Measurements from ENCODE around the gene PKP4. TPM values are rescaled to one million over a fixed set of nuclear protein-coding genes. Genes with fewer than 3 reads are reported as not detected.

The PKP4 gene
- total RNA-seq, 2 experiments from 2014 or later = 68.7 to 73.2 TPM

DNA sequence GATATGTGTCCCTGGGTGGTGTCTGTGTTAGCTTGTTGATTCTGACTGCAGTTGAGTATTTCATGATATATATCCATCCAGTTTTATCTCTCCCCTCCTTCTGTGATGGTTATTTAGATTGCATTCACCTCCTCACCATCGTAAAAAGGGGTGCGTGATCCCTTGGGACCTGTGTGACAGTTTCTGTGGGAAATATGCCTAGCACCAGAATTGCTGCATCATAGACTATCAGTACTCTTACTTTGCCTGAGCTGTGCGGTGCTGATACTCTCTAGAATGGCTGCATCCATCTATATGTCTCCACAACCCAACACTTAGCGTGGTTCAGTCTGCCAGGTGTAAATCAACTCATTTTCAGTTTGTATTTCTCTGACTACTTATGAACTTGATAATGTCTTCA is 34.3 kb downstream of the PKP4 start:
- TF ChIP-seq EZH2phosphoT487 (IDR thresholded peaks at IDR 0.05; ENCODE audit: borderline replicate concordance, low read depth, low read length) = no peak
- H3K79me2 ChIP-seq (ENCODE audit: insufficient read depth, low read depth, low read length) = peaks cover 7% of the 10 kb centered on the region
- POLR2A ChIA-PET = interaction anchor here (1.1 to 4.0 kb wide), 4 partner anchors 9 to 49 kb away, joined by 4 to 21 read pairs (median 5); no protein-coding TSS in a partner anchor
- no peak for DNase-seq (ENCODE audit: low spot score)
- no peak overlapping the region for H3K4me3 ChIP-seq (ENCODE audit: low read depth, low read length, poor library complexity, severe bottlenecking)
- no peaks in the 10 kb centered on the region for H3K9me2 ChIP-seq (ENCODE audit: insufficient read depth, low read length)
- H4K20me1 ChIP-seq (ENCODE audit: insufficient read depth, low read length) = peaks cover 6% of the 10 kb centered on the region; the same call in 1 of the 2 replicates
- CTCF ChIA-PET (ENCODE audit: unreplicated experiment) = no interaction called here
- no peaks in the 10 kb centered on the region for H3K9me3 ChIP-seq (ENCODE audit: low read length)
- no TSS peak for BruUV-seq (replicated peaks)
- peaks cover 18% of the 10 kb centered on the region for H3K4me1 ChIP-seq (ENCODE audit: insufficient read depth, low read length, poor library complexity, severe bottlenecking)
- H3K36me3 ChIP-seq (ENCODE audit: insufficient read depth, low read length) = no peaks in the 10 kb centered on the region
- intact Hi-C loops (cut with micrococcal nuclease; ENCODE audit: unreplicated experiment) = no loop called here
- H3K27ac ChIP-seq (ENCODE audit: low read depth, low read length, poor library complexity, severe bottlenecking) = no peak overlapping the region
- no peak overlapping the region for H2AFZ ChIP-seq (ENCODE audit: low read length)
- no peak overlapping the region for H3K4me2 ChIP-seq (ENCODE audit: low read length)

DNA sequence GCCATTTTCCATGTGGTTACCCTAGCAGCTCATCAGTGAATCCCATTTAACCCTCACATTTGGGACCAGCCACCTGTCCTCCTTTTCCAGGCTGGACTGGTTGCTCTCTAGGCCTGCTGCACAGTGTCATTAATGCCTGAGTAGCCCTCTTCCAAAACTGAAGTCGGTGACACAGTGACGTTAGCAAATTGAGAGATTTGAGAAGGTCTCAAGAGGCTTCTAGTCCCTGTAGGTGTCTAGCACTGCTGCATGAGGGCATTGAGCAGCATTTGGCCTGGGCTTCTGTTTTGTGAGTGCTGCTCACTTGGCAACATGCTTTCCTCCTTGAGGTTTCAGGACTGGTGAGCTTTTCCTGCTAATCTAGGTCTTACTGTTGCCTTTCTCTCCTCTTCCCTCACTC is 36.7 kb downstream of the PKP4 start:
- TF ChIP-seq EZH2phosphoT487 (IDR thresholded peaks at IDR 0.05; ENCODE audit: borderline replicate concordance, low read depth, low read length) (no peak), CTCF (conservative IDR thresholded peaks at IDR 0.05; ENCODE audit: low read length) (no peak)
- no peaks in the 10 kb centered on the region for H3K9me2 ChIP-seq (ENCODE audit: insufficient read depth, low read length)
- H3K4me2 ChIP-seq (ENCODE audit: low read length) = no peak overlapping the region
- intact Hi-C loops (cut with micrococcal nuclease; ENCODE audit: unreplicated experiment) = no loop called here
- no peak overlapping the region for H2AFZ ChIP-seq (ENCODE audit: low read length)
- BruUV-seq (replicated peaks) = no TSS peak
- H3K4me1 ChIP-seq (ENCODE audit: insufficient read depth, low read length, poor library complexity, severe bottlenecking) = peaks cover 13% of the 10 kb centered on the region
- ChIA-PET POLR2A (interaction anchor here (1.0 kb wide), 1 partner anchor 25 kb away, joined by 5 read pairs; no protein-coding TSS in a partner anchor), CTCF (ENCODE audit: unreplicated experiment) (no interaction called here)
- H3K27ac ChIP-seq (ENCODE audit: low read depth, low read length, poor library complexity, severe bottlenecking) = no peak overlapping the region
- H3K9me3 ChIP-seq (ENCODE audit: low read length) = no peaks in the 10 kb centered on the region
- H3K79me2 ChIP-seq (ENCODE audit: insufficient read depth, low read depth, low read length) = peaks cover 7% of the 10 kb centered on the region
- H3K36me3 ChIP-seq (ENCODE audit: insufficient read depth, low read length) = no peaks in the 10 kb centered on the region
- no peak for DNase-seq (ENCODE audit: low spot score)
- H4K20me1 ChIP-seq (ENCODE audit: insufficient read depth, low read length) = peaks cover 6% of the 10 kb centered on the region; the same call in 1 of the 2 replicates
- H3K4me3 ChIP-seq (ENCODE audit: low read depth, low read length, poor library complexity, severe bottlenecking) = no peak overlapping the region

GRCh38 chr2:158495175-158495574 is 38.4 kb downstream of the PKP4 start:
- Histone ChIP-seq H3K9me2 (ENCODE audit: insufficient read depth, low read length) (no peaks in the 10 kb centered on the region), H3K36me3 (ENCODE audit: insufficient read depth, low read length) (no peaks in the 10 kb centered on the region), H3K4me1 (ENCODE audit: insufficient read depth, low read length, poor library complexity, severe bottlenecking) (no peaks in the 10 kb centered on the region), H3K79me2 (ENCODE audit: insufficient read depth, low read depth, low read length) (peaks cover 3% of the 10 kb centered on the region), H3K4me3 (ENCODE audit: low read depth, low read length, poor library complexity, severe bottlenecking) (no peak overlapping the region), H4K20me1 (ENCODE audit: insufficient read depth, low read length) (peaks cover 8% of the 10 kb centered on the region; the same call in 1 of the 2 replicates), H2AFZ (ENCODE audit: low read length) (no peak overlapping the region), H3K9me3 (ENCODE audit: low read length) (no peaks in the 10 kb centered on the region), H3K4me2 (ENCODE audit: low read length) (no peak overlapping the region), H3K27ac (ENCODE audit: low read depth, low read length, poor library complexity, severe bottlenecking) (no peak overlapping the region)
- ChIA-PET POLR2A (no interaction called here), CTCF (ENCODE audit: unreplicated experiment) (no interaction called here)
- TF ChIP-seq EZH2phosphoT487 (IDR thresholded peaks at IDR 0.05; ENCODE audit: borderline replicate concordance, low read depth, low read length) (no peak), CTCF (conservative IDR thresholded peaks at IDR 0.05; ENCODE audit: low read length) (no peak)
- no TSS peak for BruUV-seq (replicated peaks)
- no peak for DNase-seq (ENCODE audit: low spot score)
- intact Hi-C loops (cut with micrococcal nuclease; ENCODE audit: unreplicated experiment) = no loop called here

All from OCI-LY7 (cell line).